ENCODE results near the gene DPEP3. TPM values are rescaled to one million over a fixed set of nuclear protein-coding genes. Genes with fewer than 3 reads are reported as not detected.
A peak's percentile ranks its signal among the peaks of the same experiment; 100 is the strongest.

The DPEP3 gene
- total and polyA plus RNA-seq, 2 donors from 2014 or later, result 0.19 TPM; not detected in 1

- Histone ChIP-seq H3K4me1 (ENCODE audit: control insufficient read depth in 2 of 3, insufficient read depth in 2 of 3, low read depth in 1 of 3, low read length in 3 of 3) (peaks cover 0 to 10% (median 4%) of the 10 kb centered on the region in 3 donors), H3K4me3 (ENCODE audit: low read length in 3 of 3) (no peak overlapping the region), H3K27me3 (ENCODE audit: control insufficient read depth, insufficient read depth, low read length) (no peaks in the 10 kb centered on the region), H3K27ac (ENCODE audit: low read depth in 2 of 2, low read length in 2 of 2) (no peak overlapping the region), H3K9me3 (ENCODE audit: control insufficient read depth in 2 of 3, insufficient read depth in 1 of 3, low read length in 3 of 3) (no peaks in the 10 kb centered on the region), H3K36me3 (ENCODE audit: control insufficient read depth in 2 of 3, insufficient read depth in 3 of 3, low read length in 3 of 3) (peaks cover 0 to 36% (median 14%) of the 10 kb centered on the region in 3 donors), H3K9ac (ENCODE audit: low read length in 3 of 3) (no peak overlapping the region)
- intact Hi-C loops (cut with DNase I), result no loop called here
- TF ChIP-seq CTCF (IDR thresholded peaks at IDR 0.05; ENCODE audit: borderline replicate concordance, extremely low read depth, insufficient read depth), result no peak
- no peak for FAIRE-seq
- no peak for DNase-seq
Observed at GRCh38 chr16:67954421-67955196, 25.7 kb downstream of the DPEP3 start.

- H3K9ac ChIP-seq (ENCODE audit: low read length in 3 of 3), result no peak overlapping the region
- H3K27me3 ChIP-seq (ENCODE audit: control insufficient read depth, insufficient read depth, low read length), result no peaks in the 10 kb centered on the region
- peaks cover 0 to 36% (median 14%) of the 10 kb centered on the region in 3 donors for H3K36me3 ChIP-seq (ENCODE audit: control insufficient read depth in 2 of 3, insufficient read depth in 3 of 3, low read length in 3 of 3)
- H3K4me1 ChIP-seq (ENCODE audit: control insufficient read depth in 2 of 3, insufficient read depth in 2 of 3, low read depth in 1 of 3, low read length in 3 of 3), result peaks cover 0 to 4% (median 0%) of the 10 kb centered on the region in 3 donors
- no peak for TF ChIP-seq CTCF (IDR thresholded peaks at IDR 0.05; ENCODE audit: borderline replicate concordance, extremely low read depth, insufficient read depth)
- no peak overlapping the region for H3K4me3 ChIP-seq (ENCODE audit: low read length in 3 of 3)
- no peak overlapping the region for H3K27ac ChIP-seq (ENCODE audit: low read depth in 2 of 2, low read length in 2 of 2)
- FAIRE-seq (no peak), DNase-seq (no peak)
- intact Hi-C loops (cut with DNase I), result no loop called here
- H3K9me3 ChIP-seq (ENCODE audit: control insufficient read depth in 2 of 3, insufficient read depth in 1 of 3, low read length in 3 of 3), result no peaks in the 10 kb centered on the region
Observed at GRCh38 chr16:67953641-67954375, 26.5 kb downstream of the DPEP3 start.

- TF ChIP-seq CTCF (IDR thresholded peaks at IDR 0.05; ENCODE audit: borderline replicate concordance, extremely low read depth, insufficient read depth), result no peak
- DNase-seq, result peak in 1 of 5 donors; percentile 85
- H3K4me1 ChIP-seq (ENCODE audit: control insufficient read depth in 2 of 3, insufficient read depth in 2 of 3, low read depth in 1 of 3, low read length in 3 of 3), result no peaks in the 10 kb centered on the region
- intact Hi-C loops (cut with DNase I), result no loop called here
- no peak overlapping the region for H3K4me3 ChIP-seq (ENCODE audit: low read length in 3 of 3)
- no peak overlapping the region for H3K9ac ChIP-seq (ENCODE audit: low read length in 3 of 3)
- H3K36me3 ChIP-seq (ENCODE audit: control insufficient read depth in 2 of 3, insufficient read depth in 3 of 3, low read length in 3 of 3), result peaks cover 0 to 42% (median 13%) of the 10 kb centered on the region in 3 donors
- no peak overlapping the region for H3K27ac ChIP-seq (ENCODE audit: low read depth in 2 of 2, low read length in 2 of 2)
- no peaks in the 10 kb centered on the region for H3K27me3 ChIP-seq (ENCODE audit: control insufficient read depth, insufficient read depth, low read length)
- FAIRE-seq, result no peak
- no peaks in the 10 kb centered on the region for H3K9me3 ChIP-seq (ENCODE audit: control insufficient read depth in 2 of 3, insufficient read depth in 1 of 3, low read length in 3 of 3)
Observed at GRCh38 chr16:67951485-67951884, 28.8 kb downstream of the DPEP3 start.

All from kidney (tissue), 14 donors.